ENCODE measurements around the gene RBPMS2.
"Not testable (repeated sequence)": the region's sequence is repeated elsewhere in the genome, so short reads cannot be mapped to it uniquely, and the experiment has no call there.

The RBPMS2 gene

DNA sequence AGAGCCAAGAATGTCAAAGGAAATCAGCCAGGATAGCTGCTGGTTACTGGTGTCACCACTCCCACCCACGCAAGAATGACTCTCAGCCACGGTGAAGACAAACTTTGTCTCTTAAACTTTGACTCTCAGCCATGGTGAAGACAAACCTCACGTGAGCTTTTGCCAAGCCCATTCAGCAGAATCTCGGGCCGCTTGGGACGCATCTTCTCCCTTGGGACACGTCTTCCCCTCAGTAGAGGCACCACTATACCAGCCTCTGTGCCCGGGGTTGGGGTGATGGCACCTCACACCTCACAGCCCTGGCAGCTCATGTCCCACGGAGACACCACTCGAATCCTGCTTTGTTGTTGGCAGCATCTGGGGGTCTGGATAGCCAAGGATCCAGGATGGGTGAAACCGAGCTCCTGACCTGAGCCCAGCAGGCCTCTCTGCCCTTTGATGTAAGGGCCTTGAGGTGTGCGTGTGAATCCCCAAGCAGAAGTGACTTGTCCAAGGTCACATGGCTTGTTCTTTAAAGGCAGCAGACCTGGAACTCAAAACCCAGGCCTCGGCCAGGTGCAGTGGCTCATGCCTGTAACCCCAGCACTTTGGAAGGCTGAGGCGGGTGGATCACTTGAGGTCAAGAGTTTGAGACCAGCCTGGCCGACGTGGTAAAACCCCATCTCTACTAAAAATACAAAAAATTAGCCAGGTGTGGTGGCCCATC is 21.8 kb downstream of the RBPMS2 start:
- DNase-seq (ENCODE audit: low read depth) = no peak

DNA sequence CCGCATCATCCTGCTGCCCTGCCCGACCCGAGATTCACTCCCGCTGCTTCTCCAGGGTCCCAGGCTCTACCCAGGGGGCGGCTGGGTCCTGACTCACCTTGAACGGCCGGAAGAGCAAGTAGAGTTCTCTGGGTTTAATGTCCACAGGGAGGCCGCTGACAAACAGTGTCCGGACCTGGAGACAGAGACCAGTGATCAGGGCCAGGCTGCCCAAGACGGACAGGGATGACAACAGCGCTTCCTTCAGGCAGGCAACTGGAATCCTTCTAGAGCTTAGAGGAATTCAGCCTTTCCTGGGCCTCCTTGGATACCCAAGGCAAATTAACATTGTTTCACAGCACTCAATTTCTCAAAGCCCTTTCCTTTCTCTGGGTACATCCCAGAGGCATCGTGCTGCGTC is 23.9 kb downstream of the RBPMS2 start:
- no peak for DNase-seq (ENCODE audit: low read depth)

DNA sequence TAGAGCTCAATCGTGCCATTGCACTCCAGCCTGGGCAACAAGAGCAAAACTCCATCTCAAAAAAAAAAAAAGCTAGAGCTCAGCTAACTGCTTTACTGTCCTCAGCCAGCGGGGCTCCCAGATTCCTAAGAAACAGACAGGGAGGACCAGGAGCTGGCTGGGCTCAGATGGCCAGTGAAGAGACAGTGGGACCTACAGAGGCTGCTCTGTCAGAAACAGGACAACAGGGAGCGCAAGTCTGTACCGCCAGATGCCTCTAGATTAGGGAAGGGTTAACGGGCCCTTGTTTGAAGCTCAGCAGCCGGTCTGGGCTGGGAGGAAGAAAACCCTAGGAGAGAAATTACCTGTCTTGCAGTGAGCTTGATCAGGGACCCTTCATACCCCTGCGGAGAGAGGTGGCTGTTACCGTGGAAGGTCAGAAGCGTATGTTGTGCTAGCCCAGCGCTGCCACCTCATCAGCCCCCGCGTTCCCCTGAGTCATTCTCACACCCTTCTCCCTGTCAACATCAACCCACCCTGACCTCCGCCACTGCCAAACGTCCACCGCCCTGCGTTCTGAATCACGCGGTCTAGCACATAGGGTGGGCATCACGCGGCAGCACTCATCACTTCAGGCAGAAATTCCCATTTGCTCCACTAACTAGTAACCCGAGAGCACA is 25.3 kb downstream of the RBPMS2 start:
- no peak for DNase-seq (ENCODE audit: low read depth)

- no peak for DNase-seq (ENCODE audit: low read depth)
These were observed 26.2 kb downstream of the RBPMS2 start for GRCh38 chr15:64749167-64749566.

DNA sequence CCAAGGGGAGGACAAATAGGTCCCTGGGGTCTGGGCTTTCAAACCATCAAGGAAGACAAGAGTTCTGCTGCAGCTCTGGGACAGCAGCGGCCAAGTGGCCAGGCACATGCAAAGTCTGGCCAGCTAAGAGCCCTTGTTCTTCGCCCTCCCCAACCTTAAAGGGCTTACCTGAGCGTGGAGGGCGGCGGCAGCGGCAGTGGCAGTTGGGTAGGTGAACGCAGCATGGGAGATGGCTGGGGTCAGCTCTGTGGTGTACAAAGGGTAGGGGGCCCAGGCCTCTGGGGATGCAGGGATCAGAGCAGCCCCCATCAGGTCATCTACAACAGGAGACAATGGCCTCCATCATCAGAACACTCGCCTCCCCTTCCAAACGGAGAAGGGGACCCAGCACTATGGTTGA is 27.1 kb downstream of the RBPMS2 start:
- no peak for DNase-seq (ENCODE audit: low read depth)

DNA sequence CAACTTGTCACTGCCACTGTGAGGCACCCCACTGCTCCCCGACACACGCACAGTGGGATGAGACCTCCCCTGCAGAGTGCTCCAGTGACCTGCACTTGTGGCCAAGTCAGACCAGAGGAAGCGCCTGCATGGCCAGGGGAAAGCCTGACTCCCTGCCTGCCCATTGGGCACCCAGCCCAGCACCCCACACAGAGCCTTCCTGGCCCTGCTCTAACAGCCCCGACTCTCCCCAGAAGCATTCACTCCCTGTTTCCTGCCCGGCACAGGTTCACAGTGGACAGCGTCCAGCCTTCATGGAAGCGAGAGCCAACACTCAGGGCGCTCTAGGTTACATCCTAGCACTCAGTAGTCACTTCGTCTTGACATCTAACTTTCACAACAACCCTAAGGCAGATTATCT is 27.8 kb downstream of the RBPMS2 start:
- DNase-seq (ENCODE audit: low read depth) = no peak

DNA sequence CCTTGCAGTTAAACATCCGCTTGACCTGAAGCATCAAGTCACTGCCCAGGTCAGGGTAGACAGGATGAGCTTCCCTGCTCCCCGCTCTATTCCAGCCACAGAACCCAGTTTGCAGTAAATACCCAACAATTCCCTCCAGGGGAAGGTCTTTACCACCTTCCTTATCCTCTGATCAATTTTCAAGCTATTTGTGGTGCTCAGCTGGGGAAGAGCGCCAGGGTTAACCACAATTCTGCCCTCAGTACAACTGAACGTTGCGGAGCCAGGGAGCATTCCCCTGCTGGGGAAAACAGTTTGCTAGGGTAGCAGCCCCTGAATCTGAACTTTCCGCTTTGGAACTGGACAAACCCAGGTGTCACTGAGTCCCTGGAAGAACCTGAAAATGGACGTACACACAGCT is 28.5 kb downstream of the RBPMS2 start:
- no peak for DNase-seq (ENCODE audit: low read depth)

DNA sequence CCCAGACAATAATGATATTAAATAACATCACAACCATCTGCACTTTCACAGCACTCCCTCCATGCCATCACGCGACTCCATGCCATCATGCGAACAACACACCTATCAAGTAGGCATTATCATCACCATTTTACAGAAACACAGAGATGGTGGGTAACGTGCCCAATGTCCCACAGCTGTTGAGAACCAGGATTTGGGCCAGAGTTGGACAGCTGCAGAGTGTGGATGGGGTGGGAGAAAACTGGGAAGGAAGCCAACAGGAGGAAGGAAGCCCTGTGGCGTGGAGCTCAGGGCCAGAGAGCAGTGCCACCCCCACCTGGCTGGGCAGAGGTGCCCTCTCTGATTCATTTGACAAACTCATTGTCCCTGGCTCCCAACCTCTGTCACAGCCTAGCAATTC is 29.0 kb downstream of the RBPMS2 start:
- no peak for DNase-seq (ENCODE audit: low read depth)

- no peak for DNase-seq (ENCODE audit: low read depth)
These were observed 31.7 kb downstream of the RBPMS2 start for GRCh38 chr15:64743691-64744090.

- DNase-seq (ENCODE audit: low read depth) = no peak
These were observed 32.5 kb downstream of the RBPMS2 start for GRCh38 chr15:64742921-64743320.

DNA sequence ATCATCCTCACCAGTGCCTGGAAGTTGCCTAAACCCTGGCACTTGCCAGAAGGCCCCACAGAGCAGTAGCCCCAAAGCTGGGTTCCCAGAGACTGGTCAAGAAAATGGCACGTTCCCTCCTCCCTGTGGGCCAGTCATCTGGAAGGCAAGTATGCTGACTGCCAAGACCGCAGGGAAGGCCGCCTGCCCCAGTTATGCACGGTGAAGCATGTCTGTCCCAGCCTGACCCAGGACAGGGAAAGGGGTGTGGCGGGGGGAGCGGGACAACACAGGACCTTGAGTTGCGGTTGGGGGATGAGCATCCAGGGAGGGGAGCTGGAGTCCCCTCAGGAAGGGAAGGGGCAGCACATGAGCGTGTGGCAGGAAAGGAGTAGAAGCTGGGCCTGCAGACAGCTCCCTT is 33.0 kb downstream of the RBPMS2 start:
- DNase-seq (ENCODE audit: low read depth) = no peak

DNA sequence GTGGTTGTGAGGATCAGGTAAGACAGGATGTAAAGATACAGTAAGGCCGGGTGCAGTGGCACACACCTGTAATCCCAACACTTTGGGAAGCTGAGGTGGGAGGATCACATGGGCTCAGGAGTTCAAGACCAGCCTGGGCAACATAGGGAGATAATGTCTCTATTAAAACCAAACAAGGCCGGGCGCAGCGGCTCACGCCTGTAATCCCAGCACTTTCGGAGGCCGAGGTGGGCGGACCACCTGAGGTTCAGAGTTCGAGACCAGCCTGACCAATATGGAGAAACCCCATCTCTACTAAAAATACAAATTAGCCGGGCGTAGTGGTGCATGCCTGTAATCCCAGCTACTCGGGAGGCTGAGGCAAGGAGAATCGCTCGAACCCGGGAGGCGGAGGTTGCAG is 33.7 kb downstream of the RBPMS2 start:
- not testable (repeated sequence) for DNase-seq (ENCODE audit: low read depth)

DNA sequence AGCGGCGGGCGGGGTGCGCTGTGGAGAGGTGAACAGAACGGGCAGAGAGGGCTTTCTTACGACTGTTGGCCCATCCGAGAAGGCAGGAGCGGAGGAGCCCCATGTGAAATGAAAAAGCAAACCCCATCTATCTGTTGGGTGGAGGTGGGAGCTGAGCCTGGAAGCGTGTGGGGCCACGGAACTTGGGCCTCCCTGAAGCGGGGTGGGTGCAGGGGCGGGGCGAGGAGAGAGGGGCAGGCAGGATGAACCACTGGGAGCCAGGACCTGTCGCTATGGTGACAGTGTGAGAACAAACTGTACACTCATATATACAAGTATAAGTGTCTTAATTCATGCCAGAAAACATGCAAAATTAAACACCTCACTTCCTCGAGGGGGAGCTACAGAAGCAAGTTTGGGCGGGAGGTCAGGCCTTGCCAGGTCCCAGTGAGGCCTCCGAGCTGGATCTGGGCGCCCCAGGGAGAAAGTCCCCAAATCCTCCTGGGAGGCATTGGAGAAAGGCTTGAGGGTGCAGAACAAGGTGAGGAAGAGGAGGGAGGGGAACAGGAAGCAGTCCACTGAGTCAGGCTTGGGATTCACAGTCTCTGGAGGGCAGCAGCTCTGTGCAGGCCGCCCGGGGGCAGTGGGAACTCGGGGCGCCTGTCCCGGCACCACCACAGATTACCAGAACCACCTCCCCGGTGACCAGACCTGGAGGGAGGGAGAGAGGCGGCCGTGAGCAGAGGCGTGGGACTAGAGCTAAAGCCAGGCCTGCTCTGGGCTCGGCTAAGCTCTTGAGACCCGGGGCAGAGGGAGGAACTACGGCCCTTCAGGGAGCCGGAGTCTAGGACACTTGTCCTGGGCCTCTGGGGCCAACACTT is 34.8 kb downstream of the RBPMS2 start:
- DNase-seq (ENCODE audit: low read depth) = no peak

GRCh38 chr15:64739577-64740143 is 35.7 kb downstream of the RBPMS2 start:
- DNase-seq (ENCODE audit: low read depth) = no peak

DNA sequence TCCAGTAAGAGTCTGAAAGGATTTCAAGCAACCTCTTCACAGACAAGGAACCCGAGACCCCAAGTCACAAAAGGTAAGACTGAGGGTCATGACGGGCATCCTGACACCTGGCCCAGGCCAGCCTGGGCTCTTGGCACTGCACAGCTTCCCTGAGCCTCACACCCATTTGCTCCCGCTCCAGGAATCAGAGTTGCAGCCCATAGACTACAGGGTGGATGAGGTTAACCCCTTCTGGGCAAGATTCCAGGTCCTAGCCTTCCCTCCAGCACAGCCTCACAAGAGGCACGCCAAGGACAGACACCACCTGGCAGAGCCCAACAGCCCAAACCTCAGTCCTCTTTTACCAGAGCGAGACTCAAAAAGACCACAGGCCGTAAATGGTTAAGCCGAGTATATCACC is 36.2 kb downstream of the RBPMS2 start:
- no peak for DNase-seq (ENCODE audit: low read depth)

DNA sequence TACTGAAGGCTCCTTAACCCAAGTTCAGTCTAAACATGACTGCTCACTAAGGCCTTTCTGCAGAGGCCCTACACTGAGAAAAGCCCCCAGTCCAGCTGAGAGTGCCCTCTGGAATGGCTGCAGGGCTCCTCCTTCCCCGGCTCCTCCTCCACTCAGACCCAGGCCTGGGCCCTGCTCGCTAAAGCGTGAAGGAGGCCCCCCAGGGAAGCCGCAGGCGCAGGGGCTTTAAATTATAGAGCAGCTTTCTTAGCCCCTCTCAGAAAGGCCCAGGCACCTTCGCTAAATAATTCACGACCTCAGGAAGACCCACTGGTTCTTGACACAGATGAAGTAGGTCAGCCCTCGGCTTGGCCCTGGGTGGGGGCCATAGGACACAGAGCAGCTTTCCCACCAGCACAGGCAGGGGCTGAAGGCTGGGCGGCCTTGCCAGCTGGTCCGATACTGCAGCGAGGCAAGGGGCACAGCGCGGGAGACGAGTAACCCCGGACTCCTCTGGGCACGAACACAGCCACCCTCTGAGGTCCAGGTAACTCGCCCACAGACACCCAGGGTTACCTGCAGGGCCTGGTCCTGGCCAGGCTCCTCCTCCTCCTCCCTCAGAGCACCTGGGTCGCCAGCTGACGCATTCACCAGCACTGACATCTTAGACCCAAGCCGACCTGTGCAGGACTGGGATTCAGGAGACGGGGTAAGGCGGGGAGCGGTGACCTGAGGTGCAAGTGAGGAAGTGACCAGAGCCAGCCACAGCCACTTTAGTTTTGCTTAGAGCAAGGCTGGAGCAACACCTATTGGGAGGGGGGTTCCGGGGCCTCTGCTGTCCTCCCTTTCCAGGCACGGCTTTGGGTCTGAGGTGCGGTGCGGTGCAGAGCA is 36.9 kb downstream of the RBPMS2 start:
- DNase-seq (ENCODE audit: low read depth) = no peak

DNA sequence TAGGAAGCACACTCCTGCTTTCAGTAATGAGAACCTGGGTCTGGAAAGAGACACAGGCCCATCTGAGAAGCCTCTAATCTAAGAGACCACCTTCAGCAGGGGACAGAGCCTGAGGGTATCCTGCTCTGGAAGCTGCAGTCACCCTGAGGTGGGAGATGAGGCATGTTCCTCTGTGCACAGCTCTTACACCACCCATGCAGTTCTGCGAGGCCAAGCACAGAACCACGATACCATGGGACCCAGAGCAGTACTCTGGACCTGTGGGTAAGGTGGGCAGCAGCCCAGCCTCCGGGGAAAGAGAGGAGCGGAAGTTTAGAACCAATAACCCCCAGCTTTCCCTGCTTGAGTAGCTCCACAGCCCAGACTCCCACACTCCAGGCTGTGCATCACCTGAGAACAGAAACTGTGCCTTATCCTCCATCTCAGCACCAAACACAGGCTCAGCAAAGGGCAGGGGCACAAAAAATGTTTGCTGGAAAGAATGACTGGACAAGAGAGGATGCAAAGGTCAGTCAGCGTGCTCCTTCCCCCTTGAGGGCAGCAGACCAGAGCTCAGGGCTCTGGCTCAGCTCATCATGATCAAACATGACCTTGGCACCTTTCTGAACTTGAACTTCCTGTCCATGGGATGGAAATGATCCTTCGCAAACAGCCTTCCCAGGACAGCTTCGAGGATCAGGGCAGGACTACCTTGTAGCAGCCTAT is 43.1 kb downstream of the RBPMS2 start:
- DNase-seq (ENCODE audit: low read depth) = no peak

DNA sequence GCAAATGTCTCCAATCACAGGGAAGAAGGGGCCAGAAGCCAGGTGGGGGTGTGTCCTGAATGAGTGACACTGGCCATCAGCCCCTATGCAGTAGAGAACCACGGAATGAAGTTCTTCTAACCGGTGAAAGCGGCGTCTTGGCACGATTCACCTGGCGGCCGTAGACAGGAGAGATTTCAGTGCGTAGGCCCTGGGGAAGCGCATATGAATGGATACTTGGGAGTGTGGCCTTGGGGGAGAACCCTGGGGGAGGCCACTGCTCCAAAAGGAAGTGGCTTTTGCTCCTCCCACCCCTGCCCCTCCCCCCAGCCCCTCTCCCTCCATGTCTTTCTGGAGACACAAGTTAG is 43.6 kb downstream of the RBPMS2 start:
- no peak for DNase-seq (ENCODE audit: low read depth)

DNA sequence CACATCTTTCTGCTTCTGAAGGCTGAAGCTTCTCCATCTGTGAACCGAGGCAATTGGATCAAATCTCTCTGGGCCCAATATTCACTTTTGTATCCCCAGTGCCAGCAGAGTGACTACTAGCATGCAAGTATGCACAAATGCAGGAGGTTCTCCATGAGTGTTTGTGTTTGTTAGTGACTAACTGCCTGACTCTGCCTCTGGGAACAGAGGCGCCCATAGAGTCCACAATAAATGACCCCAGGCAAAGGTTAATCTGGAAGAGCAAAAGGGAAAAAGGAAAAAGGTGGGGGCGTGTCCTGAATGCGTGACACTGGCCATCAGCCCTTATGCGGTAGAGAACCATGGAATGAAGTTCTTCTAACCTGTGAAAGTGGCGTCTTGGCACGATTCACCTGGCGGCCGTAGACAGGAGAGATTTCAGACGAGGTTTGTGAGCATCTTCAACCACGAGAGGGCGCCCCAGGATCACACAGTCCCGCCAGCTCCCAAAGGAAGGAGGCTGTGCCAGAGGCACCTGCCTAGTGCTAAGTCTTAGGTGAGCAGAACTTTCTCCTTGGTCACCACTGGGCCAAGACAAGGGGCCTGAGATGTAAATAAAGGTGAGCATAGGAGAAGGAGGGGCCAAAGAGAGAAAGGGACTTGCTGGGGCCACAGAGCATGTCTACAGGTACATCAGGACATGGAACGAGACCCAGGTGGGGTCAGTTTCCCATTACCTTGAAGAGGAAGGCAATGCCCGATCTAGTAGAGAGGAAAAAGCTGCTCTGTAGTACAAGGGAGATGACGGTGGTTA is 44.2 kb downstream of the RBPMS2 start:
- peak; percentile 84 for DNase-seq (ENCODE audit: low read depth)

- no peak for DNase-seq (ENCODE audit: low read depth)
These were observed 45.2 kb downstream of the RBPMS2 start for GRCh38 chr15:64730151-64730550.
